K562 (cell line): ENCODE measurements around the gene MYH2. TPM values are rescaled to one million over a fixed set of nuclear protein-coding genes. Genes with fewer than 3 reads are reported as not detected.

Experiments
- ATAC-seq: fragments of 200-7000 bp; cut with Tn5 transposase; 3 replicates; pipeline ENCODE4 v1.9.1; 2020; ENCODE audit warnings: moderate library complexity
- BruUV-seq: library from RNA; stranded (reverse); fragments of 400-500 nt; replicated peaks from 2 replicates; lab custom pipeline; 2021; lab: Mats Ljungman, UMichigan
- CTCF ChIA-PET: fragments of 300-600 bp; formaldehyde crosslinking; extraction: SDS; loops from one replicate; lab custom pipeline; 2021; ENCODE audit warnings: low intra/inter-chr PET ratio; lab: Yijun Ruan, JAX
- POLR2A ChIA-PET: fragments of 300-600, 350-650 bp; sonication (Branson Sonifier 250); formaldehyde crosslinking; extraction: SDS; loops from one replicate; lab custom pipeline; 2021; ENCODE audit warnings: antibody characterized with exemption, inconsistent platforms; lab: Yijun Ruan, JAX
- DNase-seq, 4 experiments: peaks; one replicate each; pipeline versions ENCODE4 v3.0.0 to v3.0.0-alpha.2; 2011 to 2018; ENCODE audit warnings: low spot score in 3 of 4, mixed read lengths in 3 of 4; ENCODE audit errors: extremely low read depth in 1 of 4
- FAIRE-seq: peaks from 2 replicates; lab custom pipeline; 2011; peaks lifted over from hg19 to GRCh38; lab: Jason Lieb, UNC
- H2AFZ ChIP-seq: 2 replicates; pipeline ENCODE4 v1.6.0; 2011; ENCODE audit warnings: low read depth, low read length, control low read depth, inconsistent platforms
- H3K27ac ChIP-seq: fragments of 200-600 bp; 3 replicates; pipeline ENCODE4 v1.8.0; 2011; ENCODE audit warnings: low read depth, mild to moderate bottlenecking, control low read depth, inconsistent platforms, low read length, moderate library complexity, mixed read lengths; ENCODE audit errors: extremely low read depth
- H3K27me3 ChIP-seq, 2 experiments: fragments of 300-600 bp in 1 of 2; 2 replicates in 1 of 2; 3 replicates in 1 of 2; pipeline versions ENCODE4 v1.6.0 to v1.8.0; 2011; ENCODE audit warnings: inconsistent platforms in 2 of 2, low read length in 2 of 2, mild to moderate bottlenecking in 1 of 2, mixed read lengths in 1 of 2, moderate library complexity in 1 of 2; ENCODE audit not compliant: control insufficient read depth in 2 of 2, insufficient read depth in 2 of 2
- H3K36me3 ChIP-seq: fragments of 300-600 bp; 3 replicates; pipeline ENCODE4 v1.8.0; 2011; ENCODE audit warnings: mild to moderate bottlenecking, low read length, inconsistent platforms; ENCODE audit not compliant: control insufficient read depth, insufficient read depth
- H3K4me1 ChIP-seq, 2 experiments: fragments of 200-600 bp in 1 of 2; replicated peaks in 1 of 2; 2 replicates in 1 of 2; 3 replicates in 1 of 2; pipeline versions ENCODE4 v1.5.1 to v1.8.0; 2011; ENCODE audit warnings: inconsistent platforms in 2 of 2, low read length in 2 of 2, mild to moderate bottlenecking in 1 of 2, mixed read lengths in 1 of 2, moderate library complexity in 1 of 2; ENCODE audit not compliant: control insufficient read depth in 2 of 2, insufficient read depth in 2 of 2
- H3K4me2 ChIP-seq: 2 replicates; pipeline ENCODE4 v1.6.1; 2011; ENCODE audit warnings: low read length, control low read depth, inconsistent platforms, mixed read lengths; ENCODE audit not compliant: insufficient read depth
- H3K4me3 ChIP-seq: fragments of 200-600 bp; sonication (generic), shearing (Covaris generic); 2 replicates; pipeline ENCODE4 v1.5.1; 2016; ENCODE audit warnings: control low read depth, inconsistent platforms
- H3K79me2 ChIP-seq: fragments of 200-600 bp; 3 replicates; pipeline ENCODE4 v1.8.0; 2011; ENCODE audit warnings: low read length, inconsistent platforms; ENCODE audit not compliant: control insufficient read depth, insufficient read depth
- H3K9ac ChIP-seq, 2 experiments: 2 replicates each; pipeline versions ENCODE4 v1.6.0 to v1.6.1; 2011; ENCODE audit warnings: low read depth in 2 of 2, low read length in 2 of 2, control low read depth in 1 of 2, inconsistent platforms in 1 of 2, mild to moderate bottlenecking in 1 of 2, mixed read lengths in 1 of 2; ENCODE audit not compliant: insufficient read depth in 1 of 2
- H3K9me1 ChIP-seq: one replicate; pipeline ENCODE4 v1.6.0; 2011; ENCODE audit warnings: inconsistent platforms, mild to moderate bottlenecking, low read length, moderate library complexity; ENCODE audit not compliant: control insufficient read depth, insufficient read depth
- H3K9me3 ChIP-seq: replicated peaks from 2 replicates; pipeline ENCODE4 v1.5.1; 2011; ENCODE audit warnings: low read depth, low read length, inconsistent platforms; ENCODE audit not compliant: control insufficient read depth, insufficient read depth
- H4K20me1 ChIP-seq: replicated peaks from 2 replicates; pipeline ENCODE4 v1.6.1; 2011; ENCODE audit warnings: low read length, inconsistent platforms, mixed read lengths; ENCODE audit not compliant: control insufficient read depth, insufficient read depth
- WGBS: fragments of 100-300 bp; shearing (Covaris generic); methylation state at CpG from one replicate; pipeline ENCODE4 v1.1.6; 2016; ENCODE audit warnings: low coverage, mixed read lengths; ENCODE audit not compliant: insufficient coverage; ENCODE audit errors: missing lambda C conversion rate; 5-methylcytosine and 5-hydroxymethylcytosine counted together
- in situ Hi-C: fragments of 300-500 bp; cut with MboI; formaldehyde crosslinking; loops from 4 replicates; pipeline ENCODE4 v1.15.0; 2018; ENCODE audit warnings: inconsistent platforms, mixed read lengths
- intact Hi-C: fragments of 100-400 bp; cut with micrococcal nuclease; formaldehyde crosslinking; loops from 2 replicates; pipeline ENCODE4 v1.14.2; 2022
- polyA plus RNA-seq, 8 experiments: library from polyadenylated mRNA; depleted of rRNA in 4 of 8; stranded (reverse) in 5 of 8; unstranded in 3 of 8; fragments of >200 nt; fragmentation: Nextera tagmentation in 2 of 8; fragmentation: Illumina TruSeq in 1 of 8; extraction: Ambion mirVana in 2 of 8; extraction: Trizol in 1 of 8; gene quantifications; 2 replicates each; pipeline versions ENCODE4 v1.2.1 to v1.2.3, GENCODE V29; 2011 to 2014; ENCODE audit warnings: inconsistent platforms in 1 of 8, missing spikeins in 1 of 8
- total RNA-seq, 7 experiments: library from RNA; depleted of rRNA in 6 of 7; stranded (reverse); fragments of >200 nt in 6 of 7; fragmentation: Illumina TruSeq in 2 of 7; extraction: Trizol in 2 of 7; gene quantifications; 2 replicates each; pipeline versions ENCODE4 v1.2.1 to v1.2.3, GENCODE V29; 2011 to 2021; ENCODE audit warnings: low replicate concordance in 1 of 7
- TF ChIP-seq, protein P1 (sequence below): fragments of 250-450 bp; sonication (Bioruptor Pico); IDR thresholded peaks from 2 replicates; pipeline ENCODE4 v1.8.0; 2022; ENCODE audit warnings: inconsistent platforms
- TF ChIP-seq, protein P2 (sequence below), 2 experiments: IDR thresholded peaks in 1 of 2; conservative IDR thresholded peaks in 1 of 2; 2 replicates each; pipeline ENCODE4 v1.6.1; 2016; ENCODE audit warnings: low read depth in 2 of 2, mild to moderate bottlenecking in 1 of 2, missing compliant biosample characterization in 1 of 2, missing genetic modification characterization in 1 of 2, moderate library complexity in 1 of 2
- TF ChIP-seq, protein P3 (sequence below): fragments of 250-450 bp; sonication (Bioruptor Pico); IDR thresholded peaks from 2 replicates; pipeline ENCODE4 v1.4.0; 2020; ENCODE audit warnings: mild to moderate bottlenecking

MYH2 gene
- total and polyA plus RNA-seq, 9 of the 15 experiments (the other 6 are each of a cell fraction or from before 2014, with no cell fraction given): not detected

DNA sequence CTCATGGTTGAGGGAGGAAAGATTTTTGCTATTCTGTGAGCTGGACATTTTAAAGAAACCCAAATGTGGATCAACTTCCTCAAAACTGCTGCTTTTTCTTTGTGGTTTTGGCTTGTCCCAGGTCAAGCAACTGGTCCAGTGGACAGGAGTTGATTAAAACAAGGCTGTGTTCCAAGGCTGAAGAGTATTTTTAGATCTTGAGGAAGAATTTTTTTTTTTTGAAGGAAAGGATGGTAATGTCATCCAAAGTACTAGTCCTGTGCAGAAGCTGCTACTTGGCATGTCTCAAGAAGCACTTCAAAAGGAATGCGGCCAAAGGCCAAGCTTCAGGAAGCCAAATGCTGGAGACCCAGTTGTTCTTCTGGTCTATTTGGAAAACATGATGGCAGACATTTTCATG lies 8.0 kb upstream of the MYH2 start:
- H4K20me1 ChIP-seq: no peaks in the 10 kb centered on the region
- H3K79me2 ChIP-seq: no peaks in the 10 kb centered on the region
- no peaks in the 10 kb centered on the region for H3K4me1 ChIP-seq
- no peak for DNase-seq
- ChIA-PET CTCF (no interaction called here), POLR2A (interaction anchor here (0.7 kb wide), 1 partner anchor 21 kb away, joined by 4 read pairs; no protein-coding TSS in a partner anchor)
- no peak overlapping the region for H3K4me3 ChIP-seq
- in situ Hi-C loops (no loop called here), intact Hi-C loops (no loop called here)
- 0% methylated on average over 1 of the region's 1 CpG for WGBS
- no peak overlapping the region for H3K4me2 ChIP-seq
- no peaks in the 10 kb centered on the region for H3K9me1 ChIP-seq
- no peak for ATAC-seq
- no peak overlapping the region for H3K27ac ChIP-seq
- no peaks in the 10 kb centered on the region for H3K27me3 ChIP-seq
- no TSS peak for BruUV-seq
- no peak overlapping the region for H3K9ac ChIP-seq
- H3K36me3 ChIP-seq: no peaks in the 10 kb centered on the region
- no peak for FAIRE-seq
- H3K9me3 ChIP-seq: no peaks in the 10 kb centered on the region
- H2AFZ ChIP-seq: no peak overlapping the region
- TF ChIP-seq, protein P1, sequence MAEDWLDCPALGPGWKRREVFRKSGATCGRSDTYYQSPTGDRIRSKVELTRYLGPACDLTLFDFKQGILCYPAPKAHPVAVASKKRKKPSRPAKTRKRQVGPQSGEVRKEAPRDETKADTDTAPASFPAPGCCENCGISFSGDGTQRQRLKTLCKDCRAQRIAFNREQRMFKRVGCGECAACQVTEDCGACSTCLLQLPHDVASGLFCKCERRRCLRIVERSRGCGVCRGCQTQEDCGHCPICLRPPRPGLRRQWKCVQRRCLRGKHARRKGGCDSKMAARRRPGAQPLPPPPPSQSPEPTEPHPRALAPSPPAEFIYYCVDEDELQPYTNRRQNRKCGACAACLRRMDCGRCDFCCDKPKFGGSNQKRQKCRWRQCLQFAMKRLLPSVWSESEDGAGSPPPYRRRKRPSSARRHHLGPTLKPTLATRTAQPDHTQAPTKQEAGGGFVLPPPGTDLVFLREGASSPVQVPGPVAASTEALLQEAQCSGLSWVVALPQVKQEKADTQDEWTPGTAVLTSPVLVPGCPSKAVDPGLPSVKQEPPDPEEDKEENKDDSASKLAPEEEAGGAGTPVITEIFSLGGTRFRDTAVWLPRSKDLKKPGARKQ (CRISPR knock-in tag): no peak
- TF ChIP-seq, protein P2, sequence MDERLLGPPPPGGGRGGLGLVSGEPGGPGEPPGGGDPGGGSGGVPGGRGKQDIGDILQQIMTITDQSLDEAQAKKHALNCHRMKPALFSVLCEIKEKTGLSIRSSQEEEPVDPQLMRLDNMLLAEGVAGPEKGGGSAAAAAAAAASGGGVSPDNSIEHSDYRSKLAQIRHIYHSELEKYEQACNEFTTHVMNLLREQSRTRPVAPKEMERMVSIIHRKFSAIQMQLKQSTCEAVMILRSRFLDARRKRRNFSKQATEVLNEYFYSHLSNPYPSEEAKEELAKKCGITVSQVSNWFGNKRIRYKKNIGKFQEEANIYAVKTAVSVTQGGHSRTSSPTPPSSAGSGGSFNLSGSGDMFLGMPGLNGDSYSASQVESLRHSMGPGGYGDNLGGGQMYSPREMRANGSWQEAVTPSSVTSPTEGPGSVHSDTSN (CRISPR knock-in tag; IDR thresholded peaks at IDR 0.05; ENCODE audit: low read depth): no peak
- TF ChIP-seq, protein P2 (tag; conservative IDR thresholded peaks at IDR 0.05; ENCODE audit: low read depth): no peak
- TF ChIP-seq, protein P3, sequence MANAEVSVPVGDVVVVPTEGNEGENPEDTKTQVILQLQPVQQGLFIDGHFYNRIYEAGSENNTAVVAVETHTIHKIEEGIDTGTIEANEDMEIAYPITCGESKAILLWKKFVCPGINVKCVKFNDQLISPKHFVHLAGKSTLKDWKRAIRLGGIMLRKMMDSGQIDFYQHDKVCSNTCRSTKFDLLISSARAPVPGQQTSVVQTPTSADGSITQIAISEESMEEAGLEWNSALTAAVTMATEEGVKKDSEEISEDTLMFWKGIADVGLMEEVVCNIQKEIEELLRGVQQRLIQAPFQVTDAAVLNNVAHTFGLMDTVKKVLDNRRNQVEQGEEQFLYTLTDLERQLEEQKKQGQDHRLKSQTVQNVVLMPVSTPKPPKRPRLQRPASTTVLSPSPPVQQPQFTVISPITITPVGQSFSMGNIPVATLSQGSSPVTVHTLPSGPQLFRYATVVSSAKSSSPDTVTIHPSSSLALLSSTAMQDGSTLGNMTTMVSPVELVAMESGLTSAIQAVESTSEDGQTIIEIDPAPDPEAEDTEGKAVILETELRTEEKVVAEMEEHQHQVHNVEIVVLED: no peak
